Adrenal gland (tissue), 12 donors: Measurements from ENCODE around the gene MLH3. TPM values are rescaled to one million over a fixed set of nuclear protein-coding genes. Genes with fewer than 3 reads are reported as not detected.

ENCODE experiments used
- DNase-seq, 7 donors: peaks; one replicate each; pipeline ENCODE4 v3.0.0-alpha.2; 2019 to 2020
- H3K27ac ChIP-seq, 5 donors: fragments of 200-600 bp; sonication (generic) in 4 of 5; 1 replicate in 3 of 5; 2 replicates in 2 of 5; pipeline versions ENCODE4 v1.5.1 to v1.8.0; 2016 to 2020; ENCODE audit warnings: mild to moderate bottlenecking in 1 of 5
- H3K27me3 ChIP-seq: fragments of 200-600 bp; 2 replicates; pipeline ENCODE4 v1.8.0; 2021
- H3K36me3 ChIP-seq, 2 donors: fragments of 200-600 bp; replicated peaks in 1 of 2; 1 replicate in 1 of 2; 2 replicates in 1 of 2; pipeline versions ENCODE4 v1.5.1 to v1.8.0; 2018 to 2022
- H3K4me1 ChIP-seq, 2 donors: fragments of 200-600 bp; replicated peaks in 1 of 2; 1 replicate in 1 of 2; 2 replicates in 1 of 2; pipeline versions ENCODE4 v1.5.1 to v1.8.0; 2018 to 2021
- H3K4me3 ChIP-seq, 4 donors: fragments of 200-600 bp; sonication (generic) in 3 of 4; one replicate each; pipeline ENCODE4 v1.5.1; 2016 to 2018
- H3K9me3 ChIP-seq, 3 donors: fragments of 200-600 bp; sonication (generic) in 1 of 3; replicated peaks in 1 of 3; 1 replicate in 2 of 3; 2 replicates in 1 of 3; pipeline versions ENCODE4 v1.5.1 to v1.8.0; 2016 to 2021
- POLR2A ChIP-seq, 2 donors: fragments of 450-650 bp; IDR thresholded peaks; one replicate each; pipeline ENCODE4 v1.6.1; 2017; ENCODE audit warnings: antibody characterized with exemption in 2 of 2, mild to moderate bottlenecking in 2 of 2, moderate library complexity in 1 of 2
- WGBS, 4 donors: extraction: QIAGEN DNeasy Blood & Tissue Kit in 2 of 4; methylation state at CpG; one replicate each; pipeline versions ENCODE4 v1.1.5 to v1.1.7; 2013 to 2017; 5-methylcytosine and 5-hydroxymethylcytosine counted together
- intact Hi-C, 2 donors: fragments of 100-400 bp; cut with DNase I; formaldehyde crosslinking; loops; one replicate each; pipeline versions ENCODE4 v1.14.1 to v1.15.0; 2022 to 2023
- polyA plus RNA-seq, 3 donors: library from polyadenylated mRNA; stranded (reverse); fragments of 200-250 nt in 2 of 3; fragments of 350-450 nt in 1 of 3; fragmentation: Illumina TruSeq in 1 of 3; extraction: RNeasy Lipid Tissue Mini Kit (QIAGEN cat#74804) in 1 of 3; gene quantifications; one replicate each; pipeline ENCODE4 v1.2.3, GENCODE V29; 2013 to 2014
- total RNA-seq, 9 donors: library from RNA; depleted of rRNA in 4 of 9; stranded (reverse); fragments of >200 nt in 4 of 9; fragments of 120-200 nt in 1 of 9; fragmentation: NEBNext Ultra II Directional in 1 of 9; extraction: Animal tissue kit (Norgen Biotek cat#: 25700) in 1 of 9; gene quantifications; one replicate each; pipeline versions ENCODE4 v1.1.0 to v1.2.4, GENCODE V29; 2013 to 2023
- TF ChIP-seq, protein P1 (sequence below), 6 experiments: fragments of 450-650 bp in 4 of 6; fragments of 200-600 bp in 2 of 6; sonication (generic) in 1 of 6; IDR thresholded peaks; 1 replicate in 5 of 6; 2 replicates in 1 of 6; pipeline versions ENCODE4 v1.5.1 to v1.8.0; 2016 to 2021; ENCODE audit warnings: antibody characterized with exemption in 6 of 6, mild to moderate bottlenecking in 2 of 6, moderate library complexity in 1 of 6
- donor health status: healthy with polysubstance abuse.
- donor health status: Bipolar disorder and iron deficiency.
- donor health status: DM: yes; HTN: yes; CAD: no.
- donor health status: DM: no; HTN: no; CAD: no.
- donor health status: DM: no; HTN: no; CAD: no.
- donor health status: DM: yes; HTN: yes; CAD: no.

Gene MLH3
- total and polyA plus RNA-seq, 12 donors, result 22.2 to 51.4 (median 32.2) TPM

DNA sequence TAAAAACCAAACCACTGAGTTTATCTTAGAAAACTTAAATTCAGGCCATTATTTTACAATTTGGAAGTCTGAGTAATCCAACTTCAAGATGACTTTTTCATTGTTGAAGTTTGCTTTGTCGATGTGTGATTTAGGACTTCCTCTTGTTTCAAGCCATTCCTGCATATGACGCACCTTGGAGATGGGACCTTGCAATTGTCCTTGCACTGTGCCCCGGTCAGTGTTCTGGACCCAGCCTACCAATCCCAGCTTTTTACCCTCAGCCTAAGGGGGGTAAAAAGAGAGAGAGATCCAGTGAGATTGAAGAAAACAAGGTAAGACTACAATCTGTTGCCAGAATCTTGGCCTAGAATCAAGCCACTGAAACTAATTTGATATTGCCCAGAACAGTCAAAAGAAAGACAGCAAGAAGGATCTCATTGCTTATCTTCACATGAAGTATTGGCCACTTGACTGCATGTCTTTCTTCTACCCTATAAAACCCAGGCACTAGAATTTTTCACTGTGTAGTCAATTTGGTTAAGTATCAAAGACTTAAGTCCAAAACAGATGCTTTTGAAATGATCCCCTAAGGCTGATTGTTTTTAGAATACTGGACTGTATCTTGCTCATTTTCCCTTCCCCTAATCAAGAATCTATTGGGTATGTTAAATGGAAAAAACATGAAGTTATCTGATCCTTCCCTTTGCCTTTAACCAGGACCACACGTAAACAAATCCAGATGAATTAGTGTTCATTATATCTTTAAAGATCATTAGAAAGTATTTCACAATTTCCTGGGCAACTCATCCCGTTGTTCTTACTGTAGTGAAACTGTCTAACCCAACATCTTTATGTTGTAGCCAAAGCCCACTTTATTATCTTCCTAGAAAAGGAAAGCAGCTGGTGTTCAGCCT lies 2.4 kb upstream of the MLH3 start:
- H3K27me3 ChIP-seq, result no peaks in the 10 kb centered on the region
- intact Hi-C loops, result no loop called here
- H3K4me1 ChIP-seq, result peaks cover 24 to 40% of the 10 kb centered on the region in 2 donors
- H3K36me3 ChIP-seq, result no peaks in the 10 kb centered on the region
- TF ChIP-seq POLR2A (IDR thresholded peaks at IDR 0.05), result no peak
- TF ChIP-seq, protein P1, sequence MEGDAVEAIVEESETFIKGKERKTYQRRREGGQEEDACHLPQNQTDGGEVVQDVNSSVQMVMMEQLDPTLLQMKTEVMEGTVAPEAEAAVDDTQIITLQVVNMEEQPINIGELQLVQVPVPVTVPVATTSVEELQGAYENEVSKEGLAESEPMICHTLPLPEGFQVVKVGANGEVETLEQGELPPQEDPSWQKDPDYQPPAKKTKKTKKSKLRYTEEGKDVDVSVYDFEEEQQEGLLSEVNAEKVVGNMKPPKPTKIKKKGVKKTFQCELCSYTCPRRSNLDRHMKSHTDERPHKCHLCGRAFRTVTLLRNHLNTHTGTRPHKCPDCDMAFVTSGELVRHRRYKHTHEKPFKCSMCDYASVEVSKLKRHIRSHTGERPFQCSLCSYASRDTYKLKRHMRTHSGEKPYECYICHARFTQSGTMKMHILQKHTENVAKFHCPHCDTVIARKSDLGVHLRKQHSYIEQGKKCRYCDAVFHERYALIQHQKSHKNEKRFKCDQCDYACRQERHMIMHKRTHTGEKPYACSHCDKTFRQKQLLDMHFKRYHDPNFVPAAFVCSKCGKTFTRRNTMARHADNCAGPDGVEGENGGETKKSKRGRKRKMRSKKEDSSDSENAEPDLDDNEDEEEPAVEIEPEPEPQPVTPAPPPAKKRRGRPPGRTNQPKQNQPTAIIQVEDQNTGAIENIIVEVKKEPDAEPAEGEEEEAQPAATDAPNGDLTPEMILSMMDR (IDR thresholded peaks at IDR 0.05), result no peak
- no peak overlapping the region for H3K4me3 ChIP-seq
- peak in 2 of 7 donors; percentile 54 to 59 for DNase-seq
- H3K9me3 ChIP-seq, result no peaks in the 10 kb centered on the region
- 27 to 36% (median 33%) methylated on average over 5 of the region's 5 CpGs for WGBS, 4 donors
- H3K27ac ChIP-seq, result peak overlapping the region in 2 of 5 donors; percentile 4 to 53

DNA sequence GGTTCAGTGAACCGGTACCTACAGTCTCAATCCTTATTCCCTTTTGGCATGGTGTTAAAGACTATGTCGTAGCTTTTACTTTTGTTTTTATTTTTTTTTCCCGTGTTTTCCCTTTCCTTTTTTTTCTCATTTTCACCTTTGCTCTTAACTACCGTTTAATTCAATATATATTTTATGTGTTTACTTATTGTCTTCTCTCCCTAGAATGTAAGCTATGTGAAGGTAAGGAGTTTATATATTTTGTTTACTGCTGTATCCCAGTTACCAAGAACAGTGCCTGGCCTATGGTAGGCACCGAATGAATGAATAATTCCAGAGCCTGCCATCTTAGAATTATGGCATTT lies 261 bp upstream of the MLH3 start:
- Histone ChIP-seq H3K36me3 (no peaks in the 10 kb centered on the region), H3K27me3 (no peaks in the 10 kb centered on the region), H3K9me3 (no peaks in the 10 kb centered on the region), H3K4me3 (peak overlapping the region in 2 of 4 donors; percentile 41 to 61), H3K4me1 (peaks cover 29 to 46% of the 10 kb centered on the region in 2 donors), H3K27ac (peak overlapping the region in 4 of 5 donors; percentile 74 to 94 (median 90))
- intact Hi-C loops, result no loop called here
- WGBS, 4 donors, result 17 to 24% (median 22%) methylated on average over 5 of the region's 5 CpGs
- no peak for TF ChIP-seq POLR2A (IDR thresholded peaks at IDR 0.05)
- TF ChIP-seq, protein P1 (IDR thresholded peaks at IDR 0.05), result no peak
- DNase-seq, result no peak

DNA sequence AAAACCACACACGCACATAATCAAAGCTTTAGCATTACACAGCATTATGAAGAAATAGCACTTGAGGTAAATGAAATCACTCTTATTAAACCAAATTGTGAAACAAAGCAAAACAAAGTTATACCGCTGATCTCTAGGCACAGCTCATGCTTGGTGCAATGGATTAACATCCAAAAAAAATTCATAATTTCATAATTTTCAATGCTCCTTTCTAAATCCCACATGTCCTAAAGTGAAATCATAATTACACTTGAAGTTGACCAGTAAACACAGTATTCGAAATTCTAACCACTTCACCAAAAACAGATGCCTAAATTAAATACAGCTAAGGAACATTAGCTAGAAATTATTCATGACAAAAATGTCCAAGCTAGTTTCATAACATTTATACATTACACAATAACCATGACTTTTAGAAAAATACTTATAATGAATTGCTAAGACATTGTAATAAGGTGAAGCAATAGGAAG lies 1.5 kb downstream of the MLH3 start:
- Histone ChIP-seq H3K27me3 (no peaks in the 10 kb centered on the region), H3K36me3 (no peaks in the 10 kb centered on the region), H3K9me3 (no peaks in the 10 kb centered on the region), H3K4me1 (peaks cover 34 to 58% of the 10 kb centered on the region in 2 donors), H3K27ac (peak overlapping the region; percentile 15 to 94 (median 89)), H3K4me3 (peak overlapping the region in 1 of 4 donors; percentile 22)
- intact Hi-C loops, result no loop called here
- no peak for DNase-seq
- 77 to 88% (median 81%) methylated on average over 3 of the region's 3 CpGs for WGBS, 4 donors
- no peak for TF ChIP-seq POLR2A (IDR thresholded peaks at IDR 0.05)
- TF ChIP-seq, protein P1 (IDR thresholded peaks at IDR 0.05), result no peak

DNA sequence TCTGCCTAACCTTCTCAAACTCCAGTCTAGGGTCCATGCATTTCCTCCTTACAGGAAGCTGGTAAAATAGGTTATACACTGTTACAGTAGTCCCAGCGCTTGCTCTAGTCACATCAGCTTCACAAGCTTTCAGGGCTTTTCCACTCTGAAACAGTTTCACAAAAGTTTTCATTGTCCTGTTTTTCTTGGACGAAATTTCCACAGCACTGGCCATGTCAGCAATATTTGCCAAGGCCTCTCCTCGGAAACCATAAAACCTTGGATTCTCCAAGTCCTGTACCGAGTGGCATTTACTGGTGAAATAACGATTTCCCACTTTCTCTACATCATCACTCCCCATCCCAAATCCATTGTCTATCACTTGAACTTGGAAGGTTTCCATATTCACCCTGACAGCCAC lies 2.1 kb downstream of the MLH3 start:
- Histone ChIP-seq H3K27me3 (no peaks in the 10 kb centered on the region), H3K9me3 (no peaks in the 10 kb centered on the region), H3K4me1 (peaks cover 34 to 61% of the 10 kb centered on the region in 2 donors), H3K36me3 (no peaks in the 10 kb centered on the region), H3K4me3 (peak overlapping the region in 1 of 4 donors; percentile 22), H3K27ac (peak overlapping the region; percentile 15 to 94 (median 89))
- intact Hi-C loops, result no loop called here
- no peak for TF ChIP-seq POLR2A (IDR thresholded peaks at IDR 0.05)
- TF ChIP-seq, protein P1 (IDR thresholded peaks at IDR 0.05), result no peak
- no peak for DNase-seq
- WGBS, 4 donors, result 28 to 52% (median 45%) methylated on average over 5 of the region's 5 CpGs
